Measurements from ENCODE around the gene CEPT1. TPM values are rescaled to one million over a fixed set of nuclear protein-coding genes. Genes with fewer than 3 reads are reported as not detected.
A peak's percentile ranks its signal among the peaks of the same experiment; 100 is the strongest.

The CEPT1 gene
- total RNA-seq, 1 donor, result 40.7 TPM

GRCh38 chr1:111204983-111205713 lies 65.1 kb downstream of the CEPT1 start:
- no peak overlapping the region for H3K4me3 ChIP-seq (ENCODE audit: low read depth, low read length)
- no peak for DNase-seq (ENCODE audit: low read depth)
- TF ChIP-seq CTCF (IDR thresholded peaks at IDR 0.05; ENCODE audit: insufficient read depth, low read length), result no peak

- TF ChIP-seq CTCF (IDR thresholded peaks at IDR 0.05; ENCODE audit: insufficient read depth, low read length), result no peak
- peak; percentile 22 for DNase-seq (ENCODE audit: low read depth)
These were observed 65.7 kb downstream of the CEPT1 start for GRCh38 chr1:111205714-111206050.

GRCh38 chr1:111208921-111209320 lies 68.9 kb downstream of the CEPT1 start:
- H3K4me3 ChIP-seq (ENCODE audit: low read depth, low read length), result no peak overlapping the region
- no peak for DNase-seq (ENCODE audit: low read depth)
- TF ChIP-seq CTCF (IDR thresholded peaks at IDR 0.05; ENCODE audit: insufficient read depth, low read length), result no peak

More at GRCh38 chr1:111205714-111206050, 65.7 kb downstream of the CEPT1 start:
- no peak overlapping the region for H3K4me3 ChIP-seq (ENCODE audit: low read depth, low read length)

GRCh38 chr1:111209622-111210021 lies 69.6 kb downstream of the CEPT1 start:
- H3K4me3 ChIP-seq (ENCODE audit: low read depth, low read length), result no peak overlapping the region
- TF ChIP-seq CTCF (IDR thresholded peaks at IDR 0.05; ENCODE audit: insufficient read depth, low read length), result no peak
- no peak for DNase-seq (ENCODE audit: low read depth)

DNA sequence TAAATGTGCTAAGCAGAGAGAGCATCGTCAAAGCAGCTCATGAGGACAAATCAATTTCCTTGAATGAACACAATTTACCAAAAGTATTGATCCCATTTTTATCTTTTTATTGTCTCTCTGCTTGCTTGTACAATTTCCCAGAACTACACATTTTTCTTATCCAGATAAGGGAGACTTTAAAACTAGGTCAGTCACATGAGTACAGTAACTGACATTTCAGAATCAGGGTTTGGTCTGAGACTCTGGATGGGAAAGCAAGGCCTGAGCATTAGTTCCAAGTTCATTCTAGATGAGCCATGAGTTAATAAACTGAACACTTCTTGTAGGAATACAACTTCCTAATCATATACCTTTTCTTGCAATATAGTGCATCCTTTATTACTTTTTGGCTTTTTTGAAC lies 71.9 kb downstream of the CEPT1 start:
- no peak overlapping the region for H3K4me3 ChIP-seq (ENCODE audit: low read depth, low read length)
- no peak for TF ChIP-seq CTCF (IDR thresholded peaks at IDR 0.05; ENCODE audit: insufficient read depth, low read length)
- DNase-seq (ENCODE audit: low read depth), result no peak

DNA sequence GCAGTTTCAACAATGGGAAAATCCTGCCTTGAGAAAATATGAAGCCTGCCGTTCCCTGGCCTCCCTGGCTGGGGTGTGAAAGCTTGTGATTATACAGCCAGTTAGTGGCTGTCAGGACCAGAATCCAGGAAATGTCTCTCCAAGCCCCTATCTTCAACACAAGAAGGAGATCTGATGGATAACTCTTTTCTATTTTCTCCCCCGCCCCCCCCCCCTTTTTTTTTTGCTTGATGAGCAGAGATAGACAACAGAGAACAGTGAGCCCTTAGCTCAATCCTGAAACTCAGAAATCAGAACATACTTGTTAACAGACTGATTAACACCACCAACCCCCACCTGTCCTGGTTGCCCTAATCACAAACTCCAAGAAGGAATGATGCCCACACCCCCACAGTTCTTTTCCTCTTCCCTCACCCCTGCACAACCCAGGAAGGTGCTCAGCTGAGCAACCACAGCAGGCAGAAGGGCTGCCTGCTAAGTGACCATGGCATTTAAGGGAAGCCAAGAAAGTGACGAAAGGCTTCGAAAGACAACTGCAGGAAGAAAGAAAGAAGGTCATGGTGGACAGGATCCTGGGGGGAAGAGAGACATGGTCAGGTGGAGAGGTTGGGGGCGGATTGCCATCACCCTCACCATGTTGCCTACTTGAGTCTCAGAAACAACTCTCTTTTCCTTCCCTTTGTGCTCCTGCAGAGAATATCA lies 72.8 kb downstream of the CEPT1 start:
- H3K4me3 ChIP-seq (ENCODE audit: low read depth, low read length), result no peak overlapping the region
- DNase-seq (ENCODE audit: low read depth), result no peak
- TF ChIP-seq CTCF (IDR thresholded peaks at IDR 0.05; ENCODE audit: insufficient read depth, low read length), result no peak
